GM12873 (cell line): ENCODE results near the gene TMEM117.

Experiments
- TF ChIP-seq, protein P1 (sequence below): IDR thresholded peaks from 2 replicates; pipeline ENCODE4 v1.5.1; 2012; ENCODE audit warnings: low read depth, mild to moderate bottlenecking, moderate library complexity, low read length, control low read depth; ENCODE audit not compliant: insufficient read depth; ENCODE audit errors: missing control alignments

TMEM117 gene

DNA sequence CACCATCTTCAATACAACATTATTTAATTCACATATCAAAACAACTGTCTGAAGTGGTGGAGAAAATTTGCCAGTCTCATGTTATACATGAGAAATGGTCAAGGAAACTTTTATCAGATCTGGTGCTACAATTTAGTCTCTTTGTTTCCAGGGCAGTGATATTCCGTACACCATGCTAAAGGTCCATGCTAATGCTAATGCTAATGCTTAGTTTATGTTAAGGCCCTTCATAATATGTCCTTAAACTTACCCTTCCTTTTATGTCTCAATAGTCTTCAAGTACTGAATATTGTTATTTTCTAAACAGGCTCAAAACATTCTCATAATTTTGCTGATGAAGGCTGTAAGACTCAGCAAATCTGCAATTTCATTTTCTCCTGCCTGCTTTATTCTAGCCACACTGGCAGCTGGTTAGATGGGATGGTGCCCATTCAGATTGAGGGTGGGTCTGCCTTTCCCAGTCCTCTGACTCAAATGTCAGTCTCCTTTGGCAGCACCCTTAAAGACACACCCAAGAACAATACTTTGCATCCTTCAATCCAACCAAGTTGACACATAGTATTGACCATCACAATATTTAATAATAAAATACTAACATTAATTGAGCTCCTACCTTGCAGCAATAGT, 59.8 kb downstream of the TMEM117 start:
- TF ChIP-seq, protein P1, sequence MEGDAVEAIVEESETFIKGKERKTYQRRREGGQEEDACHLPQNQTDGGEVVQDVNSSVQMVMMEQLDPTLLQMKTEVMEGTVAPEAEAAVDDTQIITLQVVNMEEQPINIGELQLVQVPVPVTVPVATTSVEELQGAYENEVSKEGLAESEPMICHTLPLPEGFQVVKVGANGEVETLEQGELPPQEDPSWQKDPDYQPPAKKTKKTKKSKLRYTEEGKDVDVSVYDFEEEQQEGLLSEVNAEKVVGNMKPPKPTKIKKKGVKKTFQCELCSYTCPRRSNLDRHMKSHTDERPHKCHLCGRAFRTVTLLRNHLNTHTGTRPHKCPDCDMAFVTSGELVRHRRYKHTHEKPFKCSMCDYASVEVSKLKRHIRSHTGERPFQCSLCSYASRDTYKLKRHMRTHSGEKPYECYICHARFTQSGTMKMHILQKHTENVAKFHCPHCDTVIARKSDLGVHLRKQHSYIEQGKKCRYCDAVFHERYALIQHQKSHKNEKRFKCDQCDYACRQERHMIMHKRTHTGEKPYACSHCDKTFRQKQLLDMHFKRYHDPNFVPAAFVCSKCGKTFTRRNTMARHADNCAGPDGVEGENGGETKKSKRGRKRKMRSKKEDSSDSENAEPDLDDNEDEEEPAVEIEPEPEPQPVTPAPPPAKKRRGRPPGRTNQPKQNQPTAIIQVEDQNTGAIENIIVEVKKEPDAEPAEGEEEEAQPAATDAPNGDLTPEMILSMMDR = no peak

DNA sequence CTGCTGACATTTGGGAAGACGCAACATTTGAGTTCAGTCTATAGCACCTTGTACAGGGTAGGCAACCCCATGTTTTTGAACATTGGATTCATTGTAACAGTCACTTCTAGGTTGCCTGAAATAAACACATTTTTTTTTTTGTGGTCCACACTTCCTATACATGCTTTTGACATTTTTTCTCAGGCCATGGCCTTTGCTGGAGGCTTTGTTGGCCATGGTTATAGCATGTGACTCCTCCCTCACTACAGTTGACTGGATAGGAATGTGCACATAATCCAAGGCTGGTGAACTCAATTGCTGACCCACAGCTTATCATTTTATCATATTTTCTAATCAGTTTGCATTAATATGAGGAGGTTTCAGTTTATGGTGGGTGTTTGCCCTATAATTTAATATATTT, 60.6 kb downstream of the TMEM117 start:
- TF ChIP-seq, protein P1 = no peak

DNA sequence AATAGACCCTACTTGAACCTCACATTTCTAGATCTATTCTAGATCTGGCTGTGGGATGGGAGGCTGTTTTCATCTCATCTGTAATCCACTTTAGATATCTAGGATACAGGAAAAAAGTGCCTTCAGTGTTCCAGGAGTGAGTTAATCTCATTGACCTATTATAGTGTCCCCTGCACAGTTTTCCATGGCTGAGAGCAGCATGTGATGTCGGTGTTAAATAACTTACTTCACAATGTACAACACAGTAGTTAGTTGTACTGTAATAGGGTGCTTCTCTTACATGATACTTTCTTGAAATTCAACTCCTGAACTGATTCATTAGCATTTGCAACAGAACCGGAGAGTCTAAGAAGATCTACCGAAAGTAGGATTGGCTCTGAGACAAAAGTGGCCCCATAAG, 62.6 kb downstream of the TMEM117 start:
- TF ChIP-seq, protein P1 = no peak

DNA sequence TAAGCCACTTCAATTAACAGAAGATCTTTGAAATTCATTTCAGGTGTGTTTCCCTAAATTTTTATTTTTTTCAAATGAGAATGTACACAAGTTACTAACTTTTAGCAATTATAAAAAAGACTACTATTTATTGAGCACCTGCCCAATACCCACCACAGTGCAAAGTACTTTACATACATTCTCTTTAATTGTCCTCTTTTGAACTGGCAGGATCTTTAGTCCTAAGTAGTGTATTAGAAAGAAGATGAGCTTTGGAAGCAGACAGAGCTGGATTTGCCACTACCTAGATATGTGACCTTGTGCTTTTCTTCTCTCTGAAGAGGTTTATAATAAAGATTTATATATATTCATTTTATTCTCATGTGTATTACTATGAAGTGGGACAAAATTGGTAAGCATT, 63.7 kb downstream of the TMEM117 start:
- TF ChIP-seq, protein P1 = no peak

DNA sequence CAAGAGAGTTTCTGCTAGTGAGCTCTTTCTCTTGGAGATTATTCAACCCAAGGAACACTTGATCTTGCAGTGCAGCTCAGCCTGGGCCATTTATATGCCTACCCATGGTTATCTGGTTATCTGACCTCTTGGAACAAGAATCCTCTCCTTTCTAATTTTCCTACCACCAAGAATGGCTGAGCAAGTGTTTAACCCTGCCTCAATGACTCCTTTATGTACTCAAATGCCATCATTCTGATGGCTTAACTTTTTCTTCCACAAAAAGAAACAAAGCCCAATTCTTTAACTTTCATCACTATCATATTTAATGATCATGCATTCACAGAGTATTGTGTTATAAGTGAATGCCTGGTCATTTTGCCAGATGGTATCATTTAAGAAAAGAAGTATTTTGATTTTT, 67.8 kb downstream of the TMEM117 start:
- TF ChIP-seq, protein P1 = no peak

DNA sequence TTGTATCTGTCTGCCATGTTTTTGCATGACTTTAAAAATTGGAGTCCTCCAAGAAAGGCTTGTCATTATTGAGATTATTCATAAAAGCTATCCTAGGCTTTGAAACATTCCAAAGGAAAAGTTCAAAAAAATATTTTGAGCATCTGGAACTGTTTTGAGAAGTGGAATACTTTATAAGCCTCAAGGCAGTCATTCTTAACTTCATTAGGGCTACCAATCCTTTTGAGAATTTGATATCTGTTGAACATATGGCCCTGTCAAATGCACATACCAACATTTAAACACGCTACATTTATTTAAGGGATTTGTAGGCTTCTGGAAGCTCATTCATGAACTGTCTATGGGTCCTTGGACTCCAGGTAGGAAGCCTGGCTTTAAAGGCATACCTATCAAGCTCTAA, 77.0 kb downstream of the TMEM117 start:
- TF ChIP-seq, protein P1 = no peak

DNA sequence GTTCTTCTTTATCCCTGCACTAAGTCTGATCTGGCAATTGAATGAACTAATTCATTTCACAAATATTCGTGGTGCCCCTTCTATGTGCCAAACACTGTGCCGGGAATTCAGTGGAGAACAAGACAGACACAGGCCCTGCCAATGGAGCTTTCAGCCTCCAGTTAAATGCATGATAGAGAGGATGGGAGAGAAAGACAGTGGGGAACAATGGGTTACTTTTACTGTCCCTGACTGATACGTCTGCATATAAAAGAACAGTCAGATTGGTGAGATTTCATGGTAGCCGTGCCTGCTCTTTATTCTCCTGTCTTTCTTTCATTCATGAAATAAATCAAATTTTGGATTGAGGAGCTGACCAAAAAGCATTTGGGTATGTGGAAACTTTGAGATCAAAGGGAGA, 78.5 kb downstream of the TMEM117 start:
- TF ChIP-seq, protein P1 = no peak

DNA sequence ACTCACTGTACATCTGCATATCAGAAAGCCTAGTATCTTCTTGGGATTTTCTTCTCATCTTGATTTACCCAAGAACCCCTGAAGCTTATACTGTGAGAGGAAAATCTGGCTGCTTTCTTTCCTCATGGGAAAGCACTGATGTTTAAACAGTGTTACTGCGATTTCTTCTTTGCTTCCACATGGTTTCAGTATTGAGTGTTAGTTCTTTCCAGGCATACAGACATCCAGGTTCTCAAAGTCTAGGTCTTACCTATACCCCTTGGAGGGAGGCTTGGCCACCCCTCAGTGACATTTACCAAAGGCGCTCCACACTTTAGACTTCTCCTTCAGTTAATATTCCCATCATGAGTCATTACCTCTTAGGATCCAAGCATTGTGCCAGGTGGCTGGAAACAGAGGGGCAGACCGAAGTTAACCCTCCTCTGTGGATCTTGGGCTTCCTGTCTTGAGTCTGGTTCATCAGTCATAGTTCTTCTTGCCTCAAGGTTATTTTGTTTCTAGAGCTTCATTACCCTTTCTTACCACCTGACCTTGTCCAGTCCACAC, 79.1 kb downstream of the TMEM117 start:
- TF ChIP-seq, protein P1 = peak; percentile 35
